GM13976 (cell line): Measurements from ENCODE around the gene RTN1.

Experiments used
- DNase-seq: peaks from one replicate; pipeline ENCODE4 v3.0.0; 2012; ENCODE audit warnings: low spot score
- CTCF ChIP-seq: IDR thresholded peaks from 2 replicates; pipeline ENCODE4 v1.5.1; 2012; ENCODE audit warnings: borderline replicate concordance, mild to moderate bottlenecking; ENCODE audit not compliant: insufficient read depth; ENCODE audit errors: extremely low read depth, missing control alignments, control extremely low read depth
- in situ Hi-C: fragments of 300-500 bp; cut with MboI; formaldehyde crosslinking; loops from one replicate; pipeline ENCODE4 v1.12.0; 2022; ENCODE audit warnings: low sequenced_read_pairs, mixed read lengths, inconsistent platforms; ENCODE audit not compliant: unreplicated experiment

Gene RTN1

GRCh38 chr14:59882957-59883356 lies 12.4 kb upstream of the RTN1 start:
- in situ Hi-C loops, result no loop called here
- no peak for TF ChIP-seq CTCF
- no peak for DNase-seq

DNA sequence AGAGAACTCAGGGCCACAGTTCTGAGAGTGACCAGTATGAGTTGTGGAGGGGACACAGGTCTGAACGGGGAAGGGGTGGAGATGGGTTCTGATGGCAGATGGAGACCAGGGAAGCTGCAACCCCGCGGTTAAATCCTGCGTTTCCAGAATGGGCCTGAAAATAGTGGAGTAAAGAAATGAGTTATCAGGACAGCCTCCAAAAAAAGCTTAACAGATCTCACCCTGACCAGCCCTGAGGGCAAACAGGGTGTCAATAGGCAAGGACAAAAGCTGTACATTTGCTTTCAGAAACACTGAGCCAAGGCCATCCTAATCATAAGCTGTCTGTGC lies 555 bp upstream of the RTN1 start:
- no peak for TF ChIP-seq CTCF
- in situ Hi-C loops, result no loop called here
- no peak for DNase-seq

DNA sequence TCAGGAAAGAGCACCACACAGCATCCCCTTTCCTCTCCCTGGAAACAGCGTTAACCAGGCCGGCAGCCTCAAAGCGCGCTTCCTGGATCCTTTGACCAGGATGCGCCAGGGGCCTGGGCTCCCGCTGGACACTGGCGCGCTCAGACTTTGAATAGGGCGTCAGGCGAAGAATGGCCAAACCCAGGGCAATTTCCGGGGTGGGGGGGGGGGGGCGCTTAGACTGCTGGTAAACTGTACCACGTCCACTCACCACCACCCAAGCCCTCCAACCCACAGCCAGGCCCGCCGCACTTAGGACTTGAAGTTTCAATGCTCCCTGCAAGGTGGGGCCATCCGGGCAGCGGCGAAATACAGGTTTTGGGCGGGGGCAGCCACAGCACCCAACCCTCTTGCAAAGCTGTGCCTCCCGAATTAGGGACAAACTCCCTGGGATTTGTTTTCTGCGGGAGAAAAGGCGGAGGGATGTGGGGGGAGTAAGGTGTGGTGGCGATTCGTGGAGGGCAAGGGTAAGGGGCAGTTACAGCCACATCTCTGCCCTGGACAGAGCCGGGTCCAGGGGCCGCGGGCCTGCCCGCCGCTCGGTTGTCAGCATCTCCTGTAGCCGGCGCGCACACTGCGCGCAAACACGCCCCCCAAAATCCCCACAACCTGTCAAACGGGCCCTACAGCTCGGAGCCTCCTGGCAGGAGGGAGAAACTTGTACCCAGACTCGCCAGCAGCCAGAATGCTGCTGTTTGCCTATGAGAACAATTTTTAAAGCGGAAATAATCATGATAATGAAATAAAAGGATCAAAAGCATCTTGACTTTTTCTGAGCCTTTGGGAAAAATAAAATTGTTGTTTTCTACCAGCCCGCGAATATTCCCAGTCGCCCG lies 958 bp downstream of the RTN1 start:
- peak; percentile 31 for DNase-seq
- no peak for TF ChIP-seq CTCF

DNA sequence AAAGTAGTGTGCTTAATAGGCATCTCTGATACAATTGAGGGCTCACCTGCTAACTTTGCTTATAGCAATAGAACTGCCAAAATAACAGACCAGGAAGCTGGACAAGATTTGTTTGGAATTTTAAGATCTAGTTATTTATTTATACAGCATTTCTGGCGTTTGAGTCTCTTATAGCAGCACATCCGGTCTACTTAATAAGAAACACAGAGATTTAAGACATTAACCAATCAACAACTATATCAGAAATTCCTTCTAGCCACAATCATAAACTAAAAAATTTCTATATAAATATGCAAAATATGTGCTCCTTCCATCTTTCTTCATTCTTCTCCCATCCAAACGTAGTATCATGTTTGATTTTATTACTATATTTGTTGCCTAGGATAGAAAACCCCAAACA lies 2.6 kb downstream of the RTN1 start:
- no peak for DNase-seq
- TF ChIP-seq CTCF, result no peak
- in situ Hi-C loops, result no loop called here

More for the DNA sequence above, 958 bp downstream of the RTN1 start:
- in situ Hi-C loops, result no loop called here

GRCh38 chr14:59863806-59864525 lies 6.6 kb downstream of the RTN1 start:
- in situ Hi-C loops, result no loop called here
- DNase-seq, result no peak
- no peak for TF ChIP-seq CTCF

DNA sequence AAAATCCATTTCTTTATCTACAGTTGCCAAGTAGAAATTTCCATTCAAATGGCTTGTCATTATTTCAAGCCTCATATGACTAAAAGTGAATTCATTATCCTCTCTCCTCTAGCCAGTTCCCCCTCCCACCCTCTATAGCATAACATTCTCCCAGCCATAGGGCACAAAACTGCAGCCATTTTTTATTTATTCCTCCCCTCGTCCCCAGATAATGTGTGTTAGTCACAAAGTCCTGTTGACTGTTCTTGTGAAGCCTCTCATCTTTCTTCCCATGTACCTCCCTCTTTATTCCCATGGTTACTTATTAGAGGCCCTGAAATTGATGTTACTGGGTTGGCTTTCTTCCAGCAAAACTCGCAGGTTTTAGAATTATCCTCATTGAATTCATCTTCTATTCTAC lies 13.2 kb downstream of the RTN1 start:
- TF ChIP-seq CTCF, result no peak
- no peak for DNase-seq
- in situ Hi-C loops, result no loop called here

DNA sequence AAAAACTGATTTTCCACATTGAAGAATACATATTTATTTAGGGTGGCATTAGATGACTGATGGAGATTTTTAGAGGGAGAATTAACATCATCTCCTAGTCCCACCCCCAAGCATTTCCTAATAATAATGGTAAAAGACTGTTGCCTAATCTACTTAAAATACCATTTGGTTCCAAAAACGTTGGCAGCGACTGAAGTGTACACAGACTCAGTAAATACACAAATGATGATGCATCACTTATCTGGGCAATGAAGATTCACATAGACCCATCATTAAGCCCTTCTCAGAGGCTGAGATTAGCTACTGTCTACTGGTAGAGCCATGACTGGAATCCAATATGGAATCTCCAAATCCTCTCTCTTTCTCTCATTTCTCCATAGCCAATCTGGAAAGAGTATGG lies 18.2 kb downstream of the RTN1 start:
- in situ Hi-C loops, result no loop called here
- TF ChIP-seq CTCF, result no peak
- DNase-seq, result no peak
